ENCODE data around the gene BFSP2.

The BFSP2 gene

DNA sequence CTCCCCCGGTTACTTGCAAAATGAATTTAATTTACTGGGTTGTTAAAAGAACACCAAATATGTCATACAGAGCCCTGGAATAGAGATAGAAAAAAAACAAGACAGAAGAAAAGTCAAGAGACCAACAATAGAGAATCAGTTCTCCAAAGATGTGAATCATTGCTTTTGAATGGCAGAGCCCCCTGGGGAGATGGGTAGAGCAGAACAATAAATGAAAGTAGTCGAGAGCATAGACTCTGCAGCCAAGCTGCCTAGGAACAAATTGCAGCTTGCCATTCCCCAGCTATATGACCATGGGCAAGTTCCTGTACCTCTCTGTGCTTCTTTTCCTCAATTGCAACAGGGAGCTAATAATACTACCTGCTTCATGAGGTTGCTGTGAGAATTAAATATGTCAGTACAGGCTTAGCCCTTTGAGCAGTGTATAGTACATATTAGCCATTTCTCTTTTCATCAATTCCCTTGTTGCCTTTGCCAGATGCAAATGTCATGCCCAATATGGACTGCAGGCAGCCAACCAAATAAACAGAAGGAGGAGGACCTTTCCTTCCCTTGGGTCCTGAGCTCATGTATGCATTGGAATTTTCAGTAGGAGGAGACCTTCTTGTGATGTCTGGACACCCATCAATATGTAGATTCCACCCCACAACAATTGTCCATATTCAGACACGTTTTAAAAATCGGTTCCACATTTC, 25.0 kb upstream of the BFSP2 start:
- DNase-seq (ENCODE audit: low read depth in 2 of 2): peak; percentile 7 to 57
- H3K4me3 ChIP-seq (replicated peaks in 1 of 2; ENCODE audit: low read depth in 2 of 2, low read length in 2 of 2): no peak overlapping the region
- TF ChIP-seq, protein P1, sequence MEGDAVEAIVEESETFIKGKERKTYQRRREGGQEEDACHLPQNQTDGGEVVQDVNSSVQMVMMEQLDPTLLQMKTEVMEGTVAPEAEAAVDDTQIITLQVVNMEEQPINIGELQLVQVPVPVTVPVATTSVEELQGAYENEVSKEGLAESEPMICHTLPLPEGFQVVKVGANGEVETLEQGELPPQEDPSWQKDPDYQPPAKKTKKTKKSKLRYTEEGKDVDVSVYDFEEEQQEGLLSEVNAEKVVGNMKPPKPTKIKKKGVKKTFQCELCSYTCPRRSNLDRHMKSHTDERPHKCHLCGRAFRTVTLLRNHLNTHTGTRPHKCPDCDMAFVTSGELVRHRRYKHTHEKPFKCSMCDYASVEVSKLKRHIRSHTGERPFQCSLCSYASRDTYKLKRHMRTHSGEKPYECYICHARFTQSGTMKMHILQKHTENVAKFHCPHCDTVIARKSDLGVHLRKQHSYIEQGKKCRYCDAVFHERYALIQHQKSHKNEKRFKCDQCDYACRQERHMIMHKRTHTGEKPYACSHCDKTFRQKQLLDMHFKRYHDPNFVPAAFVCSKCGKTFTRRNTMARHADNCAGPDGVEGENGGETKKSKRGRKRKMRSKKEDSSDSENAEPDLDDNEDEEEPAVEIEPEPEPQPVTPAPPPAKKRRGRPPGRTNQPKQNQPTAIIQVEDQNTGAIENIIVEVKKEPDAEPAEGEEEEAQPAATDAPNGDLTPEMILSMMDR (IDR thresholded peaks at IDR 0.05; ENCODE audit: low read depth, low read length): no peak

GRCh38 chr3:133375403-133375745, 24.5 kb upstream of the BFSP2 start:
- H3K4me3 ChIP-seq (replicated peaks in 1 of 2; ENCODE audit: low read depth in 2 of 2, low read length in 2 of 2): no peak overlapping the region
- TF ChIP-seq, protein P1 (IDR thresholded peaks at IDR 0.05; ENCODE audit: low read depth, low read length): no peak
- no peak for DNase-seq (ENCODE audit: low read depth in 2 of 2)

GRCh38 chr3:133376810-133377209, 23.0 kb upstream of the BFSP2 start:
- DNase-seq (ENCODE audit: low read depth in 2 of 2): peak in 1 of 2 donors; percentile 25

DNA sequence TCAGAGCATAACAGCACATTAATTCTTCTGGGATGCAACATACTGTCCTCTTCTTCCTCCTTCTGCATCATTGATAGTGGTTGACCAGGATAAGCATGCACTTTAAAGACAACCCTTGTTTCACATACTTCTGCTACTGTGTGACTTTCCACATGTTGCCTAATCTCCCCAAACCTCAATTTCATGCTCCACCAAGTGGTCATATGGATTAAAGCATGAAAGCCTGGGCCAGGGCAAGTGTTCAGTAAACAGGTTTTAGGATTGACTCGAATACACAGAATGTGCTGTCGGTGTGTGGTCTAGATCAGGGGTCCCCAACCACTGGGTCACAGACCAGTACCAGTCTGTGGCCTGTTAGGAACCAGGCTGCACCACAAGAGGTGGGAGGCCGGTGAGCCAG, 22.5 kb upstream of the BFSP2 start:
- DNase-seq (ENCODE audit: low read depth in 2 of 2): peak; percentile 64 to 76
- H3K4me3 ChIP-seq (replicated peaks in 1 of 2; ENCODE audit: low read depth in 2 of 2, low read length in 2 of 2): no peak overlapping the region
- TF ChIP-seq, protein P1 (IDR thresholded peaks at IDR 0.05; ENCODE audit: low read depth, low read length): peak; percentile 63

More at GRCh38 chr3:133376810-133377209, 23.0 kb upstream of the BFSP2 start:
- TF ChIP-seq, protein P1 (IDR thresholded peaks at IDR 0.05; ENCODE audit: low read depth, low read length): peak; percentile 26
- H3K4me3 ChIP-seq (replicated peaks in 1 of 2; ENCODE audit: low read depth in 2 of 2, low read length in 2 of 2): no peak overlapping the region

GRCh38 chr3:133379926-133380325, 19.9 kb upstream of the BFSP2 start:
- TF ChIP-seq, protein P1 (IDR thresholded peaks at IDR 0.05; ENCODE audit: low read depth, low read length): no peak
- H3K4me3 ChIP-seq (replicated peaks in 1 of 2; ENCODE audit: low read depth in 2 of 2, low read length in 2 of 2): no peak overlapping the region
- no peak for DNase-seq (ENCODE audit: low read depth in 2 of 2)

DNA sequence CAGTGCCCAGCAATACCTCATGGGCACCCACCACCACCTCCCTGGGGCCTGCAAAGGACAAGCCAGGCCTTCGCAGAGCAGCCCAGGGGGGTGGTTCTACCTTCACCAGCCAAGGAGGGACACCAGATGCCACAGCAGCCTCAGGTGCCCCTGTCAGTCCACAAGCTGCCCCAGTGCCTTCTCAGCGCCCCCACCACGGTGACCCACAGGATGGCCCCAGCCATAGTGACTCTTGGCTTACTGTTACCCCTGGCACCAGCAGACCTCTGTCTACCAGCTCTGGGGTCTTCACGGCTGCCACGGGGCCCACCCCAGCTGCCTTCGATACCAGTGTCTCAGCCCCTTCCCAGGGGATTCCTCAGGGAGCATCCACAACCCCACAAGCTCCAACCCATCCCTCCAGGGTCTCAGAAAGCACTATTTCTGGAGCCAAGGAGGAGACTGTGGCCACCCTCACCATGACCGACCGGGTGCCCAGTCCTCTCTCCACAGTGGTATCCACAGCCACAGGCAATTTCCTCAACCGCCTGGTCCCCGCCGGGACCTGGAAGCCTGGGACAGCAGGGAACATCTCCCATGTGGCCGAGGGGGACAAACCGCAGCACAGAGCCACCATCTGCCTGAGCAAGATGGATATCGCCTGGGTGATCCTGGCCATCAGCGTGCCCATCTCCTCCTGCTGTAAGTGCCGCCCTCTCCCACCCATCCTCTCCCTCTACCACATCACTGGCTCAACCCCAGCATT, 19.2 kb upstream of the BFSP2 start:
- H3K4me3 ChIP-seq (replicated peaks in 1 of 2; ENCODE audit: low read depth in 2 of 2, low read length in 2 of 2): no peak overlapping the region
- no peak for DNase-seq (ENCODE audit: low read depth in 2 of 2)
- TF ChIP-seq, protein P1 (IDR thresholded peaks at IDR 0.05; ENCODE audit: low read depth, low read length): no peak
